HEK293 (cell line): ENCODE results near the gene BRWD1.

Source experiments
- CTCF ChIA-PET: fragments of 350-600 bp; formaldehyde crosslinking; extraction: SDS; loops from one replicate; lab custom pipeline; 2021; ENCODE audit warnings: antibody characterized with exemption; lab: Yijun Ruan, JAX
- POLR2A ChIA-PET: fragments of 300-600 bp; formaldehyde crosslinking; extraction: SDS; loops from one replicate; lab custom pipeline; 2020; ENCODE audit warnings: antibody characterized with exemption, inconsistent platforms; lab: Yijun Ruan, JAX
- H3K27ac ChIP-seq: fragments of 200-500 bp; sonication (Bioruptor generic); 2 replicates; pipeline ENCODE4 v1.5.1; 2014; ENCODE audit warnings: low read depth, low read length, control low read depth, inconsistent platforms; ENCODE audit errors: extremely low read depth
- H3K36me3 ChIP-seq, 2 experiments: fragments of 200-500 bp in 1 of 2; sonication (Bioruptor generic) in 1 of 2; 1 replicate in 1 of 2; 2 replicates in 1 of 2; pipeline ENCODE4 v1.5.1; 2014 to 2017; ENCODE audit warnings: inconsistent platforms in 2 of 2, low read length in 2 of 2; ENCODE audit not compliant: control insufficient read depth in 2 of 2, insufficient read depth in 1 of 2
- H3K4me1 ChIP-seq: fragments of 200-500 bp; sonication (Bioruptor generic); 2 replicates; pipeline ENCODE4 v1.5.1; 2014; ENCODE audit warnings: mild to moderate bottlenecking, low read length, inconsistent platforms; ENCODE audit not compliant: control insufficient read depth, insufficient read depth
- H3K4me3 ChIP-seq: 2 replicates; pipeline ENCODE4 v1.5.1; 2011; ENCODE audit warnings: low read depth, mild to moderate bottlenecking, control low read depth, low read length, moderate library complexity
- H3K9me3 ChIP-seq: fragments of 200-500 bp; sonication (Bioruptor generic); 2 replicates; pipeline ENCODE4 v1.5.1; 2014; ENCODE audit warnings: low read depth, low read length, inconsistent platforms; ENCODE audit not compliant: control insufficient read depth, insufficient read depth
- HOXA7 ChIP-seq: sonication (generic); formaldehyde crosslinking; IDR thresholded peaks from 2 replicates; pipeline ENCODE4 v1.8.1; 2022; ENCODE audit warnings: missing genetic modification reagents, borderline replicate concordance
- KLF8 ChIP-seq: fragments of 450-650 bp; formaldehyde crosslinking; IDR thresholded peaks from 2 replicates; pipeline ENCODE4 v1.5.1; 2016; ENCODE audit warnings: missing biosample characterization, missing genetic modification characterization
- SALL2 ChIP-seq: fragments of 450-650 bp; formaldehyde crosslinking; IDR thresholded peaks from 2 replicates; pipeline ENCODE4 v1.5.0; 2017; ENCODE audit warnings: missing biosample characterization, mild to moderate bottlenecking, missing genetic modification characterization, borderline replicate concordance
- SETDB1 ChIP-seq: IDR thresholded peaks from one replicate; pipeline ENCODE4 v1.6.1; 2017; ENCODE audit warnings: mild to moderate bottlenecking, low read length, moderate library complexity, mixed read lengths; ENCODE audit not compliant: insufficient read length
- ZNF10 ChIP-seq: fragments of 450-650 bp; formaldehyde crosslinking; IDR thresholded peaks from 2 replicates; pipeline ENCODE4 v1.5.1; 2017; ENCODE audit warnings: missing biosample characterization, missing genetic modification characterization
- ZNF114 ChIP-seq: fragments of 450-650 bp; formaldehyde crosslinking; IDR thresholded peaks from 2 replicates; pipeline ENCODE4 v1.5.0; 2017; ENCODE audit warnings: missing biosample characterization, missing genetic modification characterization
- ZNF138 ChIP-seq: fragments of 450-650 bp; formaldehyde crosslinking; IDR thresholded peaks from 2 replicates; pipeline ENCODE4 v1.5.1; 2016; ENCODE audit warnings: missing biosample characterization, missing genetic modification characterization, borderline replicate concordance
- ZNF157 ChIP-seq: fragments of 450-650 bp; formaldehyde crosslinking; IDR thresholded peaks from 2 replicates; pipeline ENCODE4 v1.5.1; 2016; ENCODE audit warnings: missing biosample characterization, missing genetic modification characterization
- ZNF16 ChIP-seq: fragments of 450-650 bp; formaldehyde crosslinking; IDR thresholded peaks from 2 replicates; pipeline ENCODE4 v1.5.1; 2016; ENCODE audit warnings: low read depth, missing biosample characterization, missing genetic modification characterization
- ZNF169 ChIP-seq: fragments of 450-650 bp; formaldehyde crosslinking; IDR thresholded peaks from 2 replicates; pipeline ENCODE4 v1.5.1; 2016; ENCODE audit warnings: missing biosample characterization, missing genetic modification characterization
- ZNF24 ChIP-seq: fragments of 450-650 bp; formaldehyde crosslinking; IDR thresholded peaks from 2 replicates; pipeline ENCODE4 v1.5.1; 2016; ENCODE audit warnings: missing biosample characterization, missing genetic modification characterization
- ZNF391 ChIP-seq: fragments of 450-650 bp; formaldehyde crosslinking; IDR thresholded peaks from 2 replicates; pipeline ENCODE4 v1.5.1; 2016; ENCODE audit warnings: low read depth, missing biosample characterization, missing genetic modification characterization, borderline replicate concordance
- ZNF473 ChIP-seq: fragments of 450-650 bp; formaldehyde crosslinking; IDR thresholded peaks from 2 replicates; pipeline ENCODE4 v1.5.1; 2017; ENCODE audit warnings: missing biosample characterization, missing genetic modification characterization
- ZNF514 ChIP-seq: fragments of 450-650 bp; formaldehyde crosslinking; IDR thresholded peaks from 2 replicates; pipeline ENCODE4 v1.5.1; 2016; ENCODE audit warnings: missing biosample characterization, missing genetic modification characterization
- ZNF596 ChIP-seq: fragments of 450-650 bp; IDR thresholded peaks from 2 replicates; pipeline ENCODE4 v1.5.0; 2018; ENCODE audit warnings: missing biosample characterization, mild to moderate bottlenecking, missing genetic modification characterization, moderate library complexity
- ZNF600 ChIP-seq: fragments of 450-650 bp; formaldehyde crosslinking; IDR thresholded peaks from 2 replicates; pipeline ENCODE4 v1.5.1; 2016; ENCODE audit warnings: missing biosample characterization, missing genetic modification characterization
- ZNF624 ChIP-seq: fragments of 450-650 bp; formaldehyde crosslinking; IDR thresholded peaks from 2 replicates; pipeline ENCODE4 v1.5.1; 2017; ENCODE audit warnings: missing biosample characterization, missing genetic modification characterization
- ZNF791 ChIP-seq: fragments of 450-650 bp; formaldehyde crosslinking; IDR thresholded peaks from 2 replicates; pipeline ENCODE4 v1.5.1; 2016; ENCODE audit warnings: missing biosample characterization, missing genetic modification characterization
- ZNF792 ChIP-seq: fragments of 450-650 bp; formaldehyde crosslinking; IDR thresholded peaks from 2 replicates; pipeline ENCODE4 v1.5.1; 2016; ENCODE audit warnings: missing biosample characterization, missing genetic modification characterization
- ZSCAN30 ChIP-seq: fragments of 450-650 bp; IDR thresholded peaks from 2 replicates; pipeline ENCODE4 v1.5.1; 2018; ENCODE audit warnings: missing biosample characterization, mild to moderate bottlenecking, missing genetic modification characterization, moderate library complexity
- ZSCAN4 ChIP-seq: fragments of 450-650 bp; formaldehyde crosslinking; IDR thresholded peaks from 2 replicates; pipeline ENCODE4 v1.5.1; 2017; ENCODE audit warnings: missing biosample characterization, missing genetic modification characterization
- TF ChIP-seq, protein P1 (sequence below): fragments of 450-650 bp; formaldehyde crosslinking; IDR thresholded peaks from 2 replicates; pipeline ENCODE4 v1.5.1; 2017; ENCODE audit warnings: missing biosample characterization, missing genetic modification characterization
- TF ChIP-seq, protein P2 (sequence below): fragments of 450-650 bp; formaldehyde crosslinking; IDR thresholded peaks from 2 replicates; pipeline ENCODE4 v1.5.1; 2016; ENCODE audit warnings: missing biosample characterization, missing genetic modification characterization, low read depth
- TF ChIP-seq, protein P3 (sequence below): fragments of 450-650 bp; formaldehyde crosslinking; IDR thresholded peaks from 2 replicates; pipeline ENCODE4 v1.5.1; 2017; ENCODE audit warnings: missing biosample characterization, missing genetic modification characterization

The BRWD1 gene

GRCh38 chr21:39156024-39156423 is 157.4 kb downstream of the BRWD1 start:
- H3K36me3 ChIP-seq: no peaks in the 10 kb centered on the region
- H3K27ac ChIP-seq: no peak overlapping the region
- no peaks in the 10 kb centered on the region for H3K9me3 ChIP-seq
- TF ChIP-seq ZNF596 (no peak), SALL2 (tag by site-specific recombination) (no peak), ZNF792 (tag by site-specific recombination) (no peak), ZNF16 (tag by site-specific recombination) (no peak), ZNF624 (tag by site-specific recombination) (no peak), ZNF791 (tag by site-specific recombination) (no peak), ZNF169 (tag by site-specific recombination) (no peak), ZNF138 (tag by site-specific recombination) (no peak), ZNF157 (tag by site-specific recombination) (no peak)
- TF ChIP-seq, protein P1, sequence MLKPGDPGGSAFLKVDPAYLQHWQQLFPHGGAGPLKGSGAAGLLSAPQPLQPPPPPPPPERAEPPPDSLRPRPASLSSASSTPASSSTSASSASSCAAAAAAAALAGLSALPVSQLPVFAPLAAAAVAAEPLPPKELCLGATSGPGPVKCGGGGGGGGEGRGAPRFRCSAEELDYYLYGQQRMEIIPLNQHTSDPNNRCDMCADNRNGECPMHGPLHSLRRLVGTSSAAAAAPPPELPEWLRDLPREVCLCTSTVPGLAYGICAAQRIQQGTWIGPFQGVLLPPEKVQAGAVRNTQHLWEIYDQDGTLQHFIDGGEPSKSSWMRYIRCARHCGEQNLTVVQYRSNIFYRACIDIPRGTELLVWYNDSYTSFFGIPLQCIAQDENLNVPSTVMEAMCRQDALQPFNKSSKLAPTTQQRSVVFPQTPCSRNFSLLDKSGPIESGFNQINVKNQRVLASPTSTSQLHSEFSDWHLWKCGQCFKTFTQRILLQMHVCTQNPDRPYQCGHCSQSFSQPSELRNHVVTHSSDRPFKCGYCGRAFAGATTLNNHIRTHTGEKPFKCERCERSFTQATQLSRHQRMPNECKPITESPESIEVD (tag by site-specific recombination): no peak
- H3K4me1 ChIP-seq: no peaks in the 10 kb centered on the region
- ChIA-PET POLR2A (no interaction called here), CTCF (interaction anchor here (0.5 kb wide), 1 partner anchor 800 kb away, joined by 3 read pairs; no protein-coding TSS in a partner anchor)
- no peak overlapping the region for H3K4me3 ChIP-seq

- POLR2A ChIA-PET: no interaction called here
- H3K27ac ChIP-seq: no peak overlapping the region
- no peaks in the 10 kb centered on the region for H3K4me1 ChIP-seq
- H3K9me3 ChIP-seq: no peaks in the 10 kb centered on the region
- no peak overlapping the region for H3K4me3 ChIP-seq
- no peak for TF ChIP-seq ZNF24
- TF ChIP-seq, protein P2, sequence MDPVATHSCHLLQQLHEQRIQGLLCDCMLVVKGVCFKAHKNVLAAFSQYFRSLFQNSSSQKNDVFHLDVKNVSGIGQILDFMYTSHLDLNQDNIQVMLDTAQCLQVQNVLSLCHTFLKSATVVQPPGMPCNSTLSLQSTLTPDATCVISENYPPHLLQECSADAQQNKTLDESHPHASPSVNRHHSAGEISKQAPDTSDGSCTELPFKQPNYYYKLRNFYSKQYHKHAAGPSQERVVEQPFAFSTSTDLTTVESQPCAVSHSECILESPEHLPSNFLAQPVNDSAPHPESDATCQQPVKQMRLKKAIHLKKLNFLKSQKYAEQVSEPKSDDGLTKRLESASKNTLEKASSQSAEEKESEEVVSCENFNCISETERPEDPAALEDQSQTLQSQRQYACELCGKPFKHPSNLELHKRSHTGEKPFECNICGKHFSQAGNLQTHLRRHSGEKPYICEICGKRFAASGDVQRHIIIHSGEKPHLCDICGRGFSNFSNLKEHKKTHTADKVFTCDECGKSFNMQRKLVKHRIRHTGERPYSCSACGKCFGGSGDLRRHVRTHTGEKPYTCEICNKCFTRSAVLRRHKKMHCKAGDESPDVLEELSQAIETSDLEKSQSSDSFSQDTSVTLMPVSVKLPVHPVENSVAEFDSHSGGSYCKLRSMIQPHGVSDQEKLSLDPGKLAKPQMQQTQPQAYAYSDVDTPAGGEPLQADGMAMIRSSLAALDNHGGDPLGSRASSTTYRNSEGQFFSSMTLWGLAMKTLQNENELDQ (tag by site-specific recombination): no peak
- TF ChIP-seq HOXA7 (CRISPR knock-in tag): no peak
- no peak for TF ChIP-seq KLF8
- TF ChIP-seq ZNF114 (tag by site-specific recombination): no peak
- TF ChIP-seq ZNF624 (tag by site-specific recombination): no peak
- no peak for TF ChIP-seq ZNF391 (tag by site-specific recombination)
- no peak for TF ChIP-seq ZNF473
- TF ChIP-seq ZSCAN30 (tag by site-specific recombination): no peak
- no peak for TF ChIP-seq SETDB1
- no peak for TF ChIP-seq ZNF157 (tag by site-specific recombination)
- no peak for TF ChIP-seq ZSCAN4 (tag by site-specific recombination)
- no peak for TF ChIP-seq ZNF514
- no peak for TF ChIP-seq ZNF10 (tag by site-specific recombination)
- no peak for TF ChIP-seq ZNF600 (tag by site-specific recombination)
- TF ChIP-seq, protein P3, sequence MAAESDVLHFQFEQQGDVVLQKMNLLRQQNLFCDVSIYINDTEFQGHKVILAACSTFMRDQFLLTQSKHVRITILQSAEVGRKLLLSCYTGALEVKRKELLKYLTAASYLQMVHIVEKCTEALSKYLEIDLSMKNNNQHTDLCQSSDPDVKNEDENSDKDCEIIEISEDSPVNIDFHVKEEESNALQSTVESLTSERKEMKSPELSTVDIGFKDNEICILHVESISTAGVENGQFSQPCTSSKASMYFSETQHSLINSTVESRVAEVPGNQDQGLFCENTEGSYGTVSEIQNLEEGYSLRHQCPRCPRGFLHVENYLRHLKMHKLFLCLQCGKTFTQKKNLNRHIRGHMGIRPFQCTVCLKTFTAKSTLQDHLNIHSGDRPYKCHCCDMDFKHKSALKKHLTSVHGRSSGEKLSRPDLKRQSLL: no peak
- TF ChIP-seq, all 188 proteins: peak for 0
- CTCF ChIA-PET: interaction anchor here (0.5 kb wide), 1 partner anchor 799 kb away, joined by 3 read pairs; no protein-coding TSS in a partner anchor
- H3K36me3 ChIP-seq: no peaks in the 10 kb centered on the region
These were observed 157.9 kb downstream of the BRWD1 start for GRCh38 chr21:39155578-39155977.
